Liver (tissue), 9 donors: Measurements from ENCODE around the gene PIANP. TPM values are rescaled to one million over a fixed set of nuclear protein-coding genes. Genes with fewer than 3 reads are reported as not detected.

Experiments used
- DNase-seq: peaks from one replicate; pipeline ENCODE4 v3.0.0-alpha.2; 2017; ENCODE audit warnings: low spot score
- H3K27ac ChIP-seq, 2 donors: one replicate each; pipeline ENCODE4 v1.7.0; 2013; ENCODE audit warnings: inconsistent platforms in 2 of 2, low read length in 2 of 2, control low read depth in 1 of 2, low read depth in 1 of 2, mild to moderate bottlenecking in 1 of 2
- H3K27me3 ChIP-seq, 4 donors: one replicate each; pipeline versions ENCODE4 v1.6.1 to v1.7.0; 2013; ENCODE audit warnings: low read length in 3 of 4, inconsistent platforms in 1 of 4, mild to moderate bottlenecking in 1 of 4, moderate library complexity in 1 of 4; ENCODE audit not compliant: control insufficient read depth in 4 of 4, insufficient read depth in 4 of 4
- H3K36me3 ChIP-seq, 4 donors: one replicate each; pipeline versions ENCODE4 v1.6.1 to v1.7.0; 2013; ENCODE audit warnings: low read length in 3 of 4, mild to moderate bottlenecking in 3 of 4, low read depth in 1 of 4, moderate library complexity in 1 of 4; ENCODE audit not compliant: control insufficient read depth in 4 of 4, insufficient read depth in 3 of 4
- H3K4me1 ChIP-seq, 4 donors: one replicate each; pipeline versions ENCODE4 v1.6.1 to v1.7.0; 2013; ENCODE audit warnings: low read length in 3 of 4, mild to moderate bottlenecking in 3 of 4, moderate library complexity in 1 of 4; ENCODE audit not compliant: control insufficient read depth in 4 of 4, insufficient read depth in 4 of 4
- H3K4me3 ChIP-seq, 3 donors: one replicate each; pipeline versions ENCODE4 v1.6.1 to v1.7.0; 2013; ENCODE audit warnings: low read length in 3 of 3, control low read depth in 1 of 3, low read depth in 1 of 3, mild to moderate bottlenecking in 1 of 3
- H3K9ac ChIP-seq, 2 donors: one replicate each; pipeline ENCODE4 v1.7.0; 2013; ENCODE audit warnings: low read length in 2 of 2, mild to moderate bottlenecking in 2 of 2, moderate library complexity in 2 of 2, control low read depth in 1 of 2, low read depth in 1 of 2
- H3K9me3 ChIP-seq, 4 donors: one replicate each; pipeline versions ENCODE4 v1.6.1 to v1.7.0; 2013; ENCODE audit warnings: low read length in 3 of 4; ENCODE audit not compliant: control insufficient read depth in 4 of 4
- ATF3 ChIP-seq: IDR thresholded peaks from 2 replicates; pipeline ENCODE4 v1.6.1; 2016; ENCODE audit warnings: antibody characterized with exemption
- EGR1 ChIP-seq, 2 donors: IDR thresholded peaks; 2 replicates each; pipeline ENCODE4 v1.6.1; 2016 to 2018; ENCODE audit warnings: antibody characterized with exemption in 2 of 2, low read depth in 2 of 2
- FOXA1 ChIP-seq: IDR thresholded peaks from 2 replicates; pipeline ENCODE4 v1.6.1; 2016; ENCODE audit warnings: antibody characterized with exemption
- FOXA2 ChIP-seq: IDR thresholded peaks from 2 replicates; pipeline ENCODE4 v1.6.1; 2016; ENCODE audit warnings: antibody characterized with exemption
- GABPA ChIP-seq, 2 donors: IDR thresholded peaks in 1 of 2; conservative IDR thresholded peaks in 1 of 2; 2 replicates each; pipeline ENCODE4 v1.6.1; 2016; ENCODE audit warnings: antibody characterized with exemption in 2 of 2, mild to moderate bottlenecking in 1 of 2, moderate library complexity in 1 of 2
- HNF4A ChIP-seq, 2 donors: conservative IDR thresholded peaks; 2 replicates each; pipeline ENCODE4 v1.6.1; 2016; ENCODE audit warnings: antibody characterized with exemption in 2 of 2, mild to moderate bottlenecking in 2 of 2
- HNF4G ChIP-seq: IDR thresholded peaks from 2 replicates; pipeline ENCODE4 v1.6.1; 2016; ENCODE audit warnings: antibody characterized with exemption
- JUND ChIP-seq, 2 donors: IDR thresholded peaks; 2 replicates each; pipeline ENCODE4 v1.6.1; 2016; ENCODE audit warnings: antibody characterized with exemption in 2 of 2
- NR2F2 ChIP-seq: IDR thresholded peaks from 2 replicates; pipeline ENCODE4 v1.6.1; 2016; ENCODE audit warnings: antibody characterized with exemption
- RAD21 ChIP-seq, 2 donors: IDR thresholded peaks; 2 replicates each; pipeline ENCODE4 v1.6.1; 2016; ENCODE audit warnings: antibody characterized with exemption in 2 of 2, mild to moderate bottlenecking in 2 of 2
- REST ChIP-seq: IDR thresholded peaks from 2 replicates; pipeline ENCODE4 v1.6.1; 2016; ENCODE audit warnings: antibody characterized with exemption, mild to moderate bottlenecking
- RXRA ChIP-seq, 2 donors: IDR thresholded peaks; 2 replicates each; pipeline ENCODE4 v1.6.1; 2017 to 2018; ENCODE audit warnings: antibody characterized with exemption in 2 of 2, mild to moderate bottlenecking in 1 of 2
- SP1 ChIP-seq: IDR thresholded peaks from 2 replicates; pipeline ENCODE4 v1.6.1; 2018; ENCODE audit warnings: antibody characterized with exemption, mild to moderate bottlenecking
- TAF1 ChIP-seq: conservative IDR thresholded peaks from 2 replicates; pipeline ENCODE4 v1.6.1; 2016; ENCODE audit warnings: antibody characterized with exemption, mild to moderate bottlenecking
- YY1 ChIP-seq: IDR thresholded peaks from 2 replicates; pipeline ENCODE4 v1.6.1; 2016; ENCODE audit warnings: antibody characterized with exemption, mild to moderate bottlenecking
- WGBS: extraction: QIAGEN DNeasy Blood & Tissue Kit; methylation state at CpG from one replicate; pipeline ENCODE4 v1.1.7; 2013; 5-methylcytosine and 5-hydroxymethylcytosine counted together
- polyA plus RNA-seq, 2 donors: library from polyadenylated mRNA; stranded (reverse) in 1 of 2; unstranded in 1 of 2; fragments of 200-250 nt in 1 of 2; fragments of >200 nt in 1 of 2; fragmentation: Nextera tagmentation in 1 of 2; extraction: Ambion mirVana in 1 of 2; gene quantifications; one replicate each; pipeline versions ENCODE4 v1.2.1 to v1.2.3, GENCODE V29; 2013 to 2015
- total RNA-seq, 2 donors: library from RNA; depleted of rRNA; stranded (reverse); fragments of >200 nt; gene quantifications; one replicate each; pipeline ENCODE4 v1.2.3, GENCODE V29; 2014
- TF ChIP-seq, protein P1 (sequence below): IDR thresholded peaks from 2 replicates; pipeline ENCODE4 v1.6.1; 2016; ENCODE audit warnings: antibody characterized with exemption
- TF ChIP-seq, protein P2 (sequence below): fragments of 150-350 bp; IDR thresholded peaks from 2 replicates; pipeline ENCODE4 v1.5.1; 2017; ENCODE audit warnings: improper control_type of control experiment, low read depth, low read length; ENCODE audit not compliant: missing input control
- TF ChIP-seq, protein P3 (sequence below): IDR thresholded peaks from 2 replicates; pipeline ENCODE4 v1.6.1; 2016; ENCODE audit warnings: antibody characterized with exemption
- donor health status: healthy.
- donor health status: healthy.
- donor health status: healthy.
- donor health status: healthy.
- donor health status: healthy.

The PIANP gene
- total and polyA plus RNA-seq, 4 donors = 0.03 TPM; not detected in 3

- WGBS = 72% methylated on average over 2 of the region's 2 CpGs
- Histone ChIP-seq H3K27me3 (peaks cover 0 to 1% (median 0%) of the 10 kb centered on the region in 4 donors), H3K4me3 (no peak overlapping the region), H3K36me3 (no peaks in the 10 kb centered on the region), H3K27ac (no peak overlapping the region), H3K9me3 (no peaks in the 10 kb centered on the region), H3K9ac (no peak overlapping the region), H3K4me1 (peaks cover 4 to 17% (median 14%) of the 10 kb centered on the region in 4 donors)
- TF ChIP-seq, protein P1, sequence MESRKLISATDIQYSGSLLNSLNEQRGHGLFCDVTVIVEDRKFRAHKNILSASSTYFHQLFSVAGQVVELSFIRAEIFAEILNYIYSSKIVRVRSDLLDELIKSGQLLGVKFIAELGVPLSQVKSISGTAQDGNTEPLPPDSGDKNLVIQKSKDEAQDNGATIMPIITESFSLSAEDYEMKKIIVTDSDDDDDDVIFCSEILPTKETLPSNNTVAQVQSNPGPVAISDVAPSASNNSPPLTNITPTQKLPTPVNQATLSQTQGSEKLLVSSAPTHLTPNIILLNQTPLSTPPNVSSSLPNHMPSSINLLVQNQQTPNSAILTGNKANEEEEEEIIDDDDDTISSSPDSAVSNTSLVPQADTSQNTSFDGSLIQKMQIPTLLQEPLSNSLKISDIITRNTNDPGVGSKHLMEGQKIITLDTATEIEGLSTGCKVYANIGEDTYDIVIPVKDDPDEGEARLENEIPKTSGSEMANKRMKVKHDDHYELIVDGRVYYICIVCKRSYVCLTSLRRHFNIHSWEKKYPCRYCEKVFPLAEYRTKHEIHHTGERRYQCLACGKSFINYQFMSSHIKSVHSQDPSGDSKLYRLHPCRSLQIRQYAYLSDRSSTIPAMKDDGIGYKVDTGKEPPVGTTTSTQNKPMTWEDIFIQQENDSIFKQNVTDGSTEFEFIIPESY = no peak
- TF ChIP-seq TAF1 (no peak), RAD21 (IDR thresholded peaks at IDR 0.05) (no peak), GABPA (IDR thresholded peaks at IDR 0.05 in 1 of 2, conservative IDR thresholded peaks at IDR 0.05 in 1 of 2) (no peak), REST (no peak), EGR1 (IDR thresholded peaks at IDR 0.05; ENCODE audit: low read depth in 2 of 2) (no peak), RXRA (IDR thresholded peaks at IDR 0.05) (no peak), JUND (IDR thresholded peaks at IDR 0.05) (no peak), YY1 (no peak), HNF4A (conservative IDR thresholded peaks at IDR 0.05) (no peak), ATF3 (no peak), SP1 (no peak), FOXA1 (no peak), HNF4G (no peak), FOXA2 (no peak), NR2F2 (no peak)
- TF ChIP-seq, protein P2, sequence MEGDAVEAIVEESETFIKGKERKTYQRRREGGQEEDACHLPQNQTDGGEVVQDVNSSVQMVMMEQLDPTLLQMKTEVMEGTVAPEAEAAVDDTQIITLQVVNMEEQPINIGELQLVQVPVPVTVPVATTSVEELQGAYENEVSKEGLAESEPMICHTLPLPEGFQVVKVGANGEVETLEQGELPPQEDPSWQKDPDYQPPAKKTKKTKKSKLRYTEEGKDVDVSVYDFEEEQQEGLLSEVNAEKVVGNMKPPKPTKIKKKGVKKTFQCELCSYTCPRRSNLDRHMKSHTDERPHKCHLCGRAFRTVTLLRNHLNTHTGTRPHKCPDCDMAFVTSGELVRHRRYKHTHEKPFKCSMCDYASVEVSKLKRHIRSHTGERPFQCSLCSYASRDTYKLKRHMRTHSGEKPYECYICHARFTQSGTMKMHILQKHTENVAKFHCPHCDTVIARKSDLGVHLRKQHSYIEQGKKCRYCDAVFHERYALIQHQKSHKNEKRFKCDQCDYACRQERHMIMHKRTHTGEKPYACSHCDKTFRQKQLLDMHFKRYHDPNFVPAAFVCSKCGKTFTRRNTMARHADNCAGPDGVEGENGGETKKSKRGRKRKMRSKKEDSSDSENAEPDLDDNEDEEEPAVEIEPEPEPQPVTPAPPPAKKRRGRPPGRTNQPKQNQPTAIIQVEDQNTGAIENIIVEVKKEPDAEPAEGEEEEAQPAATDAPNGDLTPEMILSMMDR = no peak
- TF ChIP-seq, protein P3, sequence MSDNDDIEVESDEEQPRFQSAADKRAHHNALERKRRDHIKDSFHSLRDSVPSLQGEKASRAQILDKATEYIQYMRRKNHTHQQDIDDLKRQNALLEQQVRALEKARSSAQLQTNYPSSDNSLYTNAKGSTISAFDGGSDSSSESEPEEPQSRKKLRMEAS = no peak
- no peak for DNase-seq
Observed at GRCh38 chr12:6692888-6693287, 7.7 kb downstream of the PIANP start.
